ENCODE data around the gene OR9K2.
A peak's percentile ranks its signal among the peaks of the same experiment; 100 is the strongest.
"Not testable (repeated sequence)": the region's sequence is repeated elsewhere in the genome, so short reads cannot be mapped to it uniquely, and the experiment has no call there.

The OR9K2 gene

GRCh38 chr12:55126106-55126505, at the start of gene OR9K2:
Gene OR9K2, plus strand, starts transcription at chr12:55126406. Its CDS starts 3,429 bp downstream, at chr12:55129835.
- DNase-seq (ENCODE audit: low spot score): no peak

DNA sequence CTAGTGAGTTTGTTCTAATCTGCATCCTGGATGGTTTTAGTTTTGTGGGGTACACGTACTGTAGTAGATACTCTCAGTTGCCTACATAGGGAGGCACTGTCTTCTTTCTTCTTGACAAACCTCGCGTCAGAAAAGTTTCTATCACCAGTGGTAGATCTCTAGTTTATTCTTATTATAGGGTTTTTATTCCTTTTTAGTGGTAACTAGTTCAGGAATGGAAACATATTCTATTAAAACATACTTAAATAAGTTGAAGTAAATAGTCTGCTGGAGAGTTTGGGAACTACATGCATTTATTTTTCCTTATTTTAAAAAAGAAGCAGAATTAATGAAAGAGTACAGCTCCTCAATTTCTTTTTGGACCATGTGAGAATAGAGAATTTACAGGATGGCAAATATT, 33.6 kb upstream of the OR9K2 start:
- no peak for DNase-seq (ENCODE audit: low spot score)

DNA sequence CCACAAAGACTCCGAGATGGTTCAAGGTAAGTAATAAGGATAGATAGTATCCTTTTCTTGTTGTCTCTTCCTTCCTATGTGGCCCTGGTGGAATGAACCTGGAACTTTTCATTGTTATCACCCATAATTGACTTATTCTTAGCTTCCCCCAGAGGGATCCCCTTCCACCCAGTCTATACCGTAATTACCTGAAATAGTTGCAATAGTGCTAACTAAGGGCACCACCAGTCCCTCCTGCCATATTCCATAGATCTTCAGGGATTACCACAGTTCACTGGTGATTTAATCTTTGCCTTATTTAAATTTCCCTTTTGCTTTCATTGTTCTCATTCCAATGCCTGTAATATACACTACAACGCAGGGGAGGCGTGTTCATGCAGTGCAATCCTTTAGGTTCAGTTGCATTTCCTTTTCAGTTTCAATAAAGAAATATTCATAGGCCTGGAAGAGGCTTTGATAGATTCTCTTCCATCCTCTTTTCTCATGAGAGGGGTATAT, 13.8 kb upstream of the OR9K2 start:
- DNase-seq (ENCODE audit: low spot score): no peak

DNA sequence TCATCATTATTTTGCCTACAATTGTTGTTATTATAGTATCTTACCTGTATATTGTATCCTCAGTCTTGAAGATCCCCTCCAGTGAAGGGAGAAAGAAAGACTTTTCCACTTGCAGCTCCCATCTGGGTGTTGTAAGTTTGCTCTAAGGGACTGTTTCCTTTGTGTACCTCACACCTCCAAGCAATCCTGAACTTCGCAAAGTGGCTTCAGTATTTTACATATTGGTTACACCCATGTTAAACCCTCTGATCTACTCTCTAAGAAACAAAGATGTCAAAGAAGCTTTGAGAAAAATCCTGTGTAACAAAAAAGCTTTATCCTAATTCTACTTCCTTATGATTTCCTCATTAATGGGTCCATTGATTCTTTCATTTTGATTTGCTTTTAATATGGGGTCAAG, 10.1 kb upstream of the OR9K2 start:
- DNase-seq (ENCODE audit: low spot score): no peak

- no peak for DNase-seq (ENCODE audit: low spot score)
These were observed 6.6 kb downstream of the OR9K2 start for GRCh38 chr12:55132816-55133215.

GRCh38 chr12:55142669-55143565, 16.7 kb downstream of the OR9K2 start:
- peak; percentile 15 for DNase-seq (ENCODE audit: low spot score)

- DNase-seq (ENCODE audit: low spot score): no peak
These were observed 17.3 kb downstream of the OR9K2 start for GRCh38 chr12:55143566-55143870.

GRCh38 chr12:55167010-55167640, 40.9 kb downstream of the OR9K2 start:
- DNase-seq (ENCODE audit: low spot score): not testable (repeated sequence)

DNA sequence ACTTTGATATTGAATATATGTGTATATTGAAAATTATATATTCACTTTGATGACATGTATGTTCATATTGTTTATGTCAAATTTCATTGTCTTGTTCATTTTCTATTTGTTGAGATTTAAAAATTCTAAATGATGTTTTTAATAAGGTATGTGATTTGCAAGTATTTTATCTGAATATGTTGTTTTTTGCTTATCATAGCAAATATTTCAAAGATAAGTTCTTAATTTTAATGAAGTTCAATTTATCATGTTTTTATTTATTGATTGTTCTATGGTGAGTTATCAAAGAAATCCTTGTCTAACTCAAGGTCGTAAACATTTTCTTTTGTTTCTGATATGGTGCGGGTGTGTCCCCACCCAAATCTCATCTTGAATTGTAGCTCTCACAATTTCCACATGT, 45.2 kb downstream of the OR9K2 start:
- DNase-seq (ENCODE audit: low spot score): no peak

DNA sequence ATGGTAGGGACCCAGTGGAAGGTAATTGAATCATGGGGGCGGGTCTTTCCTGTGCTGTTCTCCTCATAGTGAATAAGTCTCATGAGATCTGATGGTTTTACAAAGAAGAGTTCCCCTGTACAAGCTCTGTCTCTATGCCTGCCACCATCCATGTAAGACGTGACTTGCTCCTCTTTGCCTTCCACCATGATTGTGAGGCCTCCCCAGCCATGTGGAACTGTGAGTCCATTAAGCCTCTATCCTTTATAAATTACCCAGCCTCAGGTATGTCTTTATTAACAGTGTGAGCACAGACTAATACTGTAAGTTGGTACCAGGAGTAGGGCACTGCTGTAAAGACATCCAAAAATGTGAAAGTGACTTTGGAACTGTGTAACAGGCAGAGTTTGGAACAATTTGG, 45.6 kb downstream of the OR9K2 start:
- DNase-seq (ENCODE audit: low spot score): not testable (repeated sequence)

- no peak for DNase-seq (ENCODE audit: low spot score)
These were observed 46.5 kb downstream of the OR9K2 start for GRCh38 chr12:55172686-55173085.

GRCh38 chr12:55173456-55173855, 47.2 kb downstream of the OR9K2 start:
- no peak for DNase-seq (ENCODE audit: low spot score)

All from AG08396 (cell line).